Limb (tissue), 2 donors: ENCODE measurements around the gene HARS2.
"Not testable (repeated sequence)": the region's sequence is repeated elsewhere in the genome, so short reads cannot be mapped to it uniquely, and the experiment has no call there.

Source experiments
- DNase-seq, 2 donors: peaks; one replicate each; pipeline ENCODE4 v3.0.0-alpha.2; 2016; ENCODE audit errors: extremely low spot score in 2 of 2

Gene HARS2, protein sequence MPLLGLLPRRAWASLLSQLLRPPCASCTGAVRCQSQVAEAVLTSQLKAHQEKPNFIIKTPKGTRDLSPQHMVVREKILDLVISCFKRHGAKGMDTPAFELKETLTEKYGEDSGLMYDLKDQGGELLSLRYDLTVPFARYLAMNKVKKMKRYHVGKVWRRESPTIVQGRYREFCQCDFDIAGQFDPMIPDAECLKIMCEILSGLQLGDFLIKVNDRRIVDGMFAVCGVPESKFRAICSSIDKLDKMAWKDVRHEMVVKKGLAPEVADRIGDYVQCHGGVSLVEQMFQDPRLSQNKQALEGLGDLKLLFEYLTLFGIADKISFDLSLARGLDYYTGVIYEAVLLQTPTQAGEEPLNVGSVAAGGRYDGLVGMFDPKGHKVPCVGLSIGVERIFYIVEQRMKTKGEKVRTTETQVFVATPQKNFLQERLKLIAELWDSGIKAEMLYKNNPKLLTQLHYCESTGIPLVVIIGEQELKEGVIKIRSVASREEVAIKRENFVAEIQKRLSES

GRCh38 chr5:140690941-140691924 lies at the start of gene HARS2, which contains the start of gene HARS1:
TSS of gene HARS2 (plus strand) at chr5:140691455. CDS start at chr5:140691649, 194 bp downstream.
TSS of gene HARS1 (minus strand) at chr5:140691370. CDS start at chr5:140691304, 66 bp downstream.
- DNase-seq, result peak; percentile 88 to 93

- DNase-seq, result no peak
These were observed 49.5 kb upstream of the HARS2 start for GRCh38 chr5:140641716-140642115.

GRCh38 chr5:140642718-140643117 lies 48.5 kb upstream of the HARS2 start:
- no peak for DNase-seq

GRCh38 chr5:140647042-140647419 lies 44.2 kb upstream of the HARS2 start:
- no peak for DNase-seq

GRCh38 chr5:140658870-140659269 lies 32.4 kb upstream of the HARS2 start:
- no peak for DNase-seq

GRCh38 chr5:140660371-140660770 lies 30.9 kb upstream of the HARS2 start:
- not testable (repeated sequence) for DNase-seq

- no peak for DNase-seq
These were observed 27.3 kb upstream of the HARS2 start for GRCh38 chr5:140664030-140664358.

GRCh38 chr5:140664359-140665119 lies 26.7 kb upstream of the HARS2 start, which contains the start of gene WDR55:
TSS of gene WDR55 (plus strand) at chr5:140664904. CDS start at chr5:140664913, 9 bp downstream.
- peak; percentile 91 to 95 for DNase-seq

GRCh38 chr5:140671035-140671434 lies 20.2 kb upstream of the HARS2 start:
- DNase-seq, result not testable (repeated sequence)

GRCh38 chr5:140671472-140672125 lies 19.7 kb upstream of the HARS2 start:
- DNase-seq, result no peak

- peak in 1 of 2 donors; percentile 38 for DNase-seq
These were observed 18.6 kb upstream of the HARS2 start for GRCh38 chr5:140672455-140673186.

- DNase-seq, result no peak
These were observed 17.9 kb upstream of the HARS2 start, which contains the start of gene DND1 for GRCh38 chr5:140673187-140673976. TSS of gene DND1 (minus strand) at chr5:140673576. CDS start at chr5:140673542, 34 bp downstream.

DNA sequence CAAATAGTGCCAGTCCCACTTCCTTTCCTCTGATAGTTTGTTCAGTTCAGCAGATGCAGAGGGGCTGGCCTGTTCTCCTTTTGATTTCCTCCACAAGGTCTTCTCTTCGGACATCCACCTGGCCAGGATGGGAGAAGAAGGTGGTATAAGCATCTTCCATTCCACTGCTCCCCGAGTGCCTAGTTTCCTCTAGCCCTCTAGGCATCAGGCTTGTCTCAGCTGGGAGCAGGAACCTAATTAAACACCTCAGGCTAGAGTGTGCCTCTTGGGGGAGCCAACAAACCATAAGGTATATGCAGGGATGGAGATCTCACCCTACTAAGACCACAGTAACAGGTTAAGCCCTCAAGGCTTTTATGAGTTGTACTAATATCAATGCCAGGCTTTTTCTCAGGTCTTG lies 17.0 kb upstream of the HARS2 start:
- DNase-seq, result no peak

GRCh38 chr5:140674629-140675028 lies 16.6 kb upstream of the HARS2 start:
- no peak for DNase-seq

DNA sequence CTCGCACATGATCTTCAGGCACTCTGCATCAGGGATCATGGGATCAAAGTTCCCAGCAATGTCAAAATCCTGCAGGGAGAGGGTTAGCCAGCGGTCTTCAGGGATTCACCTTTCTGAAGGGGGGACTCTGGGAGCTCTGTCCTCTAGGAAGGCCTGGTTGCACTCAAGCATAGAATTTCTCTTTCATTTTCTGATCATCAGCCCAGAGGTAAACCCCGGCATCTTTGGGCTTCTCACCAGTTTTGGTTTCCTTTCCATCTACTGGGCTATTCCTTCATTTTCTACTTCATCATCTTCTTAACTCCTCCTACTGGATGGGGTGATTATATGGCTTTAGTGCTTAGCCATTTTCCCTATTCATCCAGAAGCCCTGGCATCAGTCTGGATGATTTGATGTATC lies 13.3 kb upstream of the HARS2 start:
- no peak for DNase-seq

- DNase-seq, result no peak
These were observed 12.3 kb upstream of the HARS2 start for GRCh38 chr5:140678993-140679392.

DNA sequence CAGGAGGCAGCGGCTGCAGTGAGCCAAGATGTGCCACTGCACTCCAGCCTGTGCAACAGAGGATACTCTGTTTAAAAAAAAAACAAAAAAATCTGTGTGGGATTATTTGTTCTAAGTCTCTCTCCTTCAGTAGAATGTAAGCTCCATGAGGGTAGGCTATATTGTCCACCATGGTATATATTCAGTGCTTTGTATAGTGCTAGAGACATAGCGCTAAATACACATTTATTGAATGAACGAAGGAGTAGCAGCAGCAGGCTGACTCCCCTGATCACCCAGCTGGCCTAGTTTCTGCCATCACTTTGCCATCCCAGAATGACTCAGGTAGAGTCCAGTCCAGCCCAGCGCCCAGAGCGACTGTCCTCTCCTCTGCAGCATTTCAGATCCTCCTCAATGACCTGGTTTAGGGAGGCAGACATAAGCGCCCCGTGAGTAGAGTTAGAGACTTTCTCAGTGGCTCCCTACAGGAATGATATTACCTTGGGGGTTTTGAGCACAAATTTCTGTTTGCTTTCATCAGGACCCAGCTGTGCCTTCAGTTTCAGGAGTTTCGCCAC lies 801 bp upstream of the HARS2 start:
- DNase-seq, result no peak

DNA sequence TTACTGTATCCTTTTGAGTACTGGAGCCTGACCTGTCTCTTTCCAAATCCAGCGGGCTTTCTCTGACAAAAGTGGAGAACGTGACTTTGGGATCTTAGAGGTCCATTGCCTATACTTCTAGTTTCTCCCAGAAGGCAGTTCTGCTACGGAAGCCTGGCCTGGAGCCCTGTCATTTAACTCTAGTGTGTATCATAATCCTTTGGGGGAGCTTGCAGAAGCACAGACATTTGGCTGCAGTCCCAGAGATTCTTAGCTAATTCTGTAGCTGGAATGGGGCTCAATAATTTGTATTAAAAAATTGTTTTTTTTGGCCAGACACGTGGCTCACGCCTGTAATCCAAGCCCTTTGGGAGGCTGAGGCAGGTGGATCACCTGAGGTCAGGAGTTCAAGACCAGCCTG lies 3.0 kb downstream of the HARS2 start:
- no peak for DNase-seq
